HepG2 (cell line): ENCODE data around the gene CTNND2. TPM values are rescaled to one million over a fixed set of nuclear protein-coding genes. Genes with fewer than 3 reads are reported as not detected.

Experiments used
- ATAC-seq: fragments of 200-7000 bp; cut with Tn5 transposase; 3 replicates; pipeline ENCODE4 v1.9.1; 2020; ENCODE audit warnings: mild to moderate bottlenecking, moderate library complexity
- BruUV-seq: library from RNA; stranded (reverse); fragments of 400-500 nt; replicated peaks from 2 replicates; lab custom pipeline; 2021; lab: Mats Ljungman, UMichigan
- CTCF ChIA-PET: fragments of 300-600 bp; formaldehyde crosslinking; extraction: SDS; loops from one replicate; lab custom pipeline; 2021; ENCODE audit warnings: low total read pairs, inconsistent platforms, low intra/inter-chr PET ratio; lab: Yijun Ruan, JAX
- POLR2A ChIA-PET: fragments of 350-600 bp; sonication (Branson Sonifier 250); formaldehyde crosslinking; loops from one replicate; lab custom pipeline; 2020; ENCODE audit warnings: antibody characterized with exemption, inconsistent platforms; lab: Yijun Ruan, JAX
- DNase-seq: peaks from one replicate; pipeline ENCODE4 v3.0.0-alpha.2; 2015; ENCODE audit warnings: low spot score
- FAIRE-seq: peaks from 3 replicates; lab custom pipeline; 2011; peaks lifted over from hg19 to GRCh38; lab: Jason Lieb, UNC
- H2AFZ ChIP-seq: one replicate; pipeline ENCODE4 v1.6.1; 2011; ENCODE audit warnings: low read length, inconsistent platforms
- H3K27ac ChIP-seq: fragments of 300-600 bp; 3 replicates; pipeline ENCODE4 v1.8.0; 2011; ENCODE audit warnings: mixed run types, mild to moderate bottlenecking, mixed read lengths, low read length, inconsistent platforms; ENCODE audit not compliant: insufficient read depth; ENCODE audit errors: extremely low read length
- H3K27me3 ChIP-seq, 2 experiments: fragments of 200-600 bp in 1 of 2; 2 replicates in 1 of 2; 3 replicates in 1 of 2; pipeline versions ENCODE4 v1.6.0 to v1.8.0; 2011; ENCODE audit warnings: low read length in 2 of 2, mild to moderate bottlenecking in 2 of 2, moderate library complexity in 2 of 2, inconsistent platforms in 1 of 2; ENCODE audit not compliant: insufficient read depth in 2 of 2, control insufficient read depth in 1 of 2
- H3K36me3 ChIP-seq, 2 experiments: fragments of 200-600 bp in 1 of 2; replicated peaks in 1 of 2; 2 replicates in 1 of 2; 3 replicates in 1 of 2; pipeline versions ENCODE4 v1.5.1 to v1.8.0; 2011; ENCODE audit warnings: low read length in 2 of 2, inconsistent platforms in 1 of 2; ENCODE audit not compliant: insufficient read depth in 2 of 2, control insufficient read depth in 1 of 2
- H3K4me1 ChIP-seq: 2 replicates; pipeline ENCODE4 v1.5.1; 2012; ENCODE audit warnings: low read length, inconsistent platforms; ENCODE audit not compliant: insufficient read depth
- H3K4me2 ChIP-seq: 2 replicates; pipeline ENCODE4 v1.6.0; 2011; ENCODE audit warnings: low read depth, low read length, inconsistent platforms
- H3K4me3 ChIP-seq, 3 experiments: fragments of 200-600 bp in 1 of 3; sonication (generic), shearing (Covaris generic) in 1 of 3; replicated peaks in 1 of 3; 2 replicates each; pipeline ENCODE4 v1.5.1; 2011 to 2016; ENCODE audit warnings: low read length in 3 of 3, inconsistent platforms in 2 of 3, low read depth in 2 of 3, mild to moderate bottlenecking in 2 of 3, control low read depth in 1 of 3, mixed read lengths in 1 of 3; ENCODE audit not compliant: insufficient read depth in 1 of 3
- H3K79me2 ChIP-seq: one replicate; pipeline ENCODE4 v1.6.1; 2011; ENCODE audit warnings: low read length, inconsistent platforms; ENCODE audit not compliant: insufficient read depth
- H3K9ac ChIP-seq: 2 replicates; pipeline ENCODE4 v1.6.0; 2011; ENCODE audit warnings: mild to moderate bottlenecking, low read depth, low read length, inconsistent platforms; ENCODE audit not compliant: insufficient read depth
- H3K9me3 ChIP-seq: 2 replicates; pipeline ENCODE4 v1.5.1; 2012; ENCODE audit warnings: mild to moderate bottlenecking, low read length
- H4K20me1 ChIP-seq: 2 replicates; pipeline ENCODE4 v1.6.0; 2011; ENCODE audit warnings: inconsistent platforms, mild to moderate bottlenecking, low read length, moderate library complexity; ENCODE audit not compliant: insufficient read depth
- ARNTL ChIP-seq: sonication (generic); formaldehyde crosslinking; IDR thresholded peaks from 2 replicates; pipeline ENCODE4 v1.4.0; 2020; ENCODE audit warnings: mild to moderate bottlenecking, missing genetic modification reagents
- CCAR2 ChIP-seq: fragments of 200-400 bp; formaldehyde crosslinking; optimal IDR thresholded peaks from 2 replicates; pipeline ENCODE3; 2018; ENCODE audit warnings: low read depth, mild to moderate bottlenecking, low read length, moderate library complexity
- CEBPB ChIP-seq: IDR thresholded peaks from 2 replicates; pipeline ENCODE4 v1.6.1; 2011; ENCODE audit warnings: low read depth, low read length, improper control_type of control experiment, borderline replicate concordance
- CENPX ChIP-seq: sonication (generic); formaldehyde crosslinking; IDR thresholded peaks from 2 replicates; pipeline ENCODE4 v1.9.0; 2021; ENCODE audit warnings: mild to moderate bottlenecking, missing genetic modification reagents, moderate library complexity
- RAD51 ChIP-seq: fragments of 450-650 bp; IDR thresholded peaks from 2 replicates; pipeline ENCODE4 v1.6.1; 2016; ENCODE audit warnings: borderline replicate concordance
- SALL1 ChIP-seq: sonication (generic); formaldehyde crosslinking; IDR thresholded peaks from 2 replicates; pipeline ENCODE4 v1.8.0; 2022; ENCODE audit warnings: mild to moderate bottlenecking, missing genetic modification reagents
- TBX2 ChIP-seq: sonication (generic); formaldehyde crosslinking; IDR thresholded peaks from 2 replicates; pipeline ENCODE4 v1.5.0; 2020; ENCODE audit warnings: missing genetic modification reagents, mild to moderate bottlenecking, borderline replicate concordance
- ZNF382 ChIP-seq: sonication (generic); formaldehyde crosslinking; IDR thresholded peaks from 2 replicates; pipeline ENCODE4 v1.5.0; 2020; ENCODE audit warnings: missing genetic modification reagents, mild to moderate bottlenecking, borderline replicate concordance
- ZNF556 ChIP-seq: sonication (generic); formaldehyde crosslinking; IDR thresholded peaks from 2 replicates; pipeline ENCODE4 v1.4.0; 2020; ENCODE audit warnings: mild to moderate bottlenecking, missing genetic modification reagents, borderline replicate concordance
- ZNF737 ChIP-seq: sonication (generic); formaldehyde crosslinking; IDR thresholded peaks from 2 replicates; pipeline ENCODE4 v1.5.0; 2020; ENCODE audit warnings: missing genetic modification reagents, mild to moderate bottlenecking, borderline replicate concordance
- WGBS: methylation state at CpG from one replicate; pipeline ENCODE4 v1.1.6; 2017; ENCODE audit warnings: low lambda C conversion rate; 5-methylcytosine and 5-hydroxymethylcytosine counted together
- in situ Hi-C: cut with HindIII; loops from 2 replicates; pipeline ENCODE4 v1.10.0; 2017; ENCODE audit warnings: low pct_unique_long_range_greater_than_20kb; ENCODE audit not compliant: extremely low pct_ligation_motif_present
- intact Hi-C: fragments of 100-400 bp; cut with micrococcal nuclease; formaldehyde crosslinking; loops from one replicate; pipeline ENCODE4 v1.10.0; 2022; ENCODE audit not compliant: unreplicated experiment
- polyA plus RNA-seq, 8 experiments: library from polyadenylated mRNA; depleted of rRNA in 3 of 8; stranded (reverse) in 7 of 8; unstranded in 1 of 8; fragments of >200 nt; fragmentation: Illumina TruSeq in 4 of 8; extraction: Trizol in 4 of 8; gene quantifications; 2 replicates each; pipeline versions ENCODE4 v1.2.1 to v1.2.3, GENCODE V29; 2011 to 2016; ENCODE audit warnings: low read depth in 4 of 8, missing spikeins in 1 of 8, mixed read lengths in 1 of 8; ENCODE audit not compliant: insufficient read depth in 1 of 8
- total RNA-seq, 5 experiments: library from RNA; depleted of rRNA; stranded (reverse); fragments of >200 nt; fragmentation: Illumina TruSeq; extraction: Trizol; gene quantifications; 2 replicates each; pipeline ENCODE4 v1.2.3, GENCODE V29; 2016; ENCODE audit warnings: low read depth in 1 of 5

Gene CTNND2
- total and polyA plus RNA-seq, 2 of the 13 experiments (the other 11 are each of a cell fraction or from before 2014, with no cell fraction given) = not detected

DNA sequence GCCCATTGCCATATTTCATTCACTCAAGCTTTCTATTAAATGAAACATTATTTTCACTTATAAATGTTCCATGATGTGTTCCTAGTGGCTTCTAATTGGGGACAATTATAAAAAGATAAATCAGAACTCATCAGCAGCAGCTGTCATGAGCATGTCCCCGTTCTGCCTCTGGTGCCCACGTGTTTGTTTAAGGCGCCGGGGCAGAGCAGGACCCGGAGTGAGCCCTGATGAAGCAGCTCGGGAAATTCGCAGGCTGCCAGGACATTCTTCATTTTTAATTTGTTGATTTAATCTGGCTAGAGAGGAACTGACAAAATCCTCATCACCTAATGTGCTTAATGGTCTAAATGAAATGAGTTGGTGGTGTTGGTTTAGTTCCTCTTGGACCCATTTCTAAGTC is 475.0 kb downstream of the CTNND2 start:
- ChIA-PET CTCF (no interaction called here), POLR2A (no interaction called here)
- Histone ChIP-seq H3K36me3 (no peaks in the 10 kb centered on the region), H3K4me2 (no peak overlapping the region), H3K9ac (no peak overlapping the region), H3K9me3 (no peaks in the 10 kb centered on the region), H2AFZ (no peak overlapping the region), H3K4me3 (no peak overlapping the region), H3K27ac (no peak overlapping the region), H4K20me1 (no peaks in the 10 kb centered on the region), H3K79me2 (no peaks in the 10 kb centered on the region), H3K27me3 (peaks cover 0 to 6% of the 10 kb centered on the region in 2 experiments; a peak in 1 of 5 replicates), H3K4me1 (no peaks in the 10 kb centered on the region)
- 1% methylated on average over 7 of the region's 7 CpGs for WGBS
- intact Hi-C loops = no loop called here
- ATAC-seq = no peak
- no peak for DNase-seq
- FAIRE-seq = no peak
- in situ Hi-C loops = no loop called here
- no TSS peak for BruUV-seq
- no peak for TF ChIP-seq TBX2 (CRISPR knock-in tag)
- TF ChIP-seq CENPX = no peak
- TF ChIP-seq ZNF737 (CRISPR knock-in tag) = no peak
- TF ChIP-seq RAD51 = no peak
- no peak for TF ChIP-seq ARNTL (CRISPR knock-in tag)
- TF ChIP-seq SALL1 (CRISPR knock-in tag) = no peak
- TF ChIP-seq CEBPB = no peak
- TF ChIP-seq CCAR2 = no peak
- no peak for TF ChIP-seq ZNF382 (CRISPR knock-in tag)

GRCh38 chr5:11427569-11427968 is 476.7 kb downstream of the CTNND2 start:
- Histone ChIP-seq H3K27me3 (peaks cover 0 to 6% of the 10 kb centered on the region in 2 experiments; a peak in 1 of 5 replicates), H3K4me1 (no peaks in the 10 kb centered on the region), H3K79me2 (no peaks in the 10 kb centered on the region), H3K9me3 (no peaks in the 10 kb centered on the region), H2AFZ (no peak overlapping the region), H4K20me1 (no peaks in the 10 kb centered on the region), H3K9ac (no peak overlapping the region), H3K36me3 (no peaks in the 10 kb centered on the region), H3K4me2 (no peak overlapping the region), H3K27ac (no peak overlapping the region), H3K4me3 (no peak overlapping the region)
- ChIA-PET CTCF (no interaction called here), POLR2A (no interaction called here)
- no peak for ATAC-seq
- no peak for DNase-seq
- WGBS = 0% methylated on average over 1 of the region's 1 CpG
- in situ Hi-C loops (no loop called here), intact Hi-C loops (no loop called here)
- no peak for FAIRE-seq
- no TSS peak for BruUV-seq
- no peak for TF ChIP-seq ZNF556 (CRISPR knock-in tag)
- TF ChIP-seq CEBPB = 0 out of 2 replicates have a peak, but pooled peaks have one; percentile 5
